Mesenchymal stem cell (in vitro differentiated cells and primary cell): ENCODE results near the gene VIPR2.

Experiments
- DNase-seq: peaks from one replicate; pipeline ENCODE4 v3.0.0-alpha.2; 2013
- H2AFZ ChIP-seq: one replicate; pipeline ENCODE4 v1.6.1; 2013; ENCODE audit warnings: low read depth, mild to moderate bottlenecking, control low read depth, inconsistent platforms, low read length, moderate library complexity
- H2AK5ac ChIP-seq: 2 replicates; pipeline ENCODE4 v1.6.1; 2013; ENCODE audit warnings: low read length, moderate library complexity, mild to moderate bottlenecking, inconsistent platforms; ENCODE audit not compliant: severe bottlenecking
- H2BK120ac ChIP-seq: one replicate; pipeline ENCODE4 v1.6.1; 2013; ENCODE audit warnings: low read depth, mild to moderate bottlenecking, inconsistent platforms, low read length, moderate library complexity
- H2BK12ac ChIP-seq, 2 experiments: one replicate each; pipeline ENCODE4 v1.6.1; 2013; ENCODE audit warnings: inconsistent platforms in 2 of 2, low read length in 2 of 2, mild to moderate bottlenecking in 2 of 2, moderate library complexity in 2 of 2, control low read depth in 1 of 2
- H2BK15ac ChIP-seq: one replicate; pipeline ENCODE4 v1.6.1; 2013; ENCODE audit warnings: mild to moderate bottlenecking, low read depth, inconsistent platforms; ENCODE audit not compliant: poor library complexity, severe bottlenecking
- H2BK5ac ChIP-seq: 2 replicates; pipeline ENCODE4 v1.6.1; 2013; ENCODE audit warnings: low read depth, mild to moderate bottlenecking, low read length, control low read depth, inconsistent platforms; ENCODE audit not compliant: poor library complexity, severe bottlenecking
- H3K14ac ChIP-seq, 2 experiments: one replicate each; pipeline ENCODE4 v1.6.1; 2013; ENCODE audit warnings: inconsistent platforms in 2 of 2, low read length in 2 of 2, control low read depth in 1 of 2, mild to moderate bottlenecking in 1 of 2, moderate library complexity in 1 of 2
- H3K18ac ChIP-seq, 2 experiments: one replicate each; pipeline ENCODE4 v1.6.1; 2013; ENCODE audit warnings: inconsistent platforms in 2 of 2, low read length in 2 of 2, control low read depth in 1 of 2, low read depth in 1 of 2, mild to moderate bottlenecking in 1 of 2
- H3K23ac ChIP-seq, 2 experiments: one replicate each; pipeline ENCODE4 v1.6.1; 2013; ENCODE audit warnings: inconsistent platforms in 2 of 2, low read length in 2 of 2, mild to moderate bottlenecking in 2 of 2, moderate library complexity in 2 of 2, control low read depth in 1 of 2
- H3K27ac ChIP-seq: 2 replicates; pipeline ENCODE4 v1.5.1; 2013; ENCODE audit warnings: mild to moderate bottlenecking, moderate library complexity, low read length, control low read depth, inconsistent platforms; ENCODE audit not compliant: poor library complexity, severe bottlenecking
- H3K27me3 ChIP-seq, 2 experiments: 2 replicates each; pipeline versions ENCODE4 v1.6.1 to v1.7.0; 2013; ENCODE audit warnings: low read length in 2 of 2, mild to moderate bottlenecking in 2 of 2, moderate library complexity in 2 of 2, control low read depth in 1 of 2, inconsistent platforms in 1 of 2; ENCODE audit not compliant: control insufficient read depth in 1 of 2, insufficient read depth in 1 of 2
- H3K36me3 ChIP-seq, 2 experiments: 2 replicates each; pipeline versions ENCODE4 v1.6.1 to v1.7.0; 2013; ENCODE audit warnings: low read length in 2 of 2, control low read depth in 1 of 2, inconsistent platforms in 1 of 2, low read depth in 1 of 2, mild to moderate bottlenecking in 1 of 2; ENCODE audit not compliant: insufficient read depth in 2 of 2, control insufficient read depth in 1 of 2
- H3K4ac ChIP-seq, 2 experiments: one replicate each; pipeline ENCODE4 v1.6.1; 2013; ENCODE audit warnings: inconsistent platforms in 2 of 2, low read length in 2 of 2, mild to moderate bottlenecking in 2 of 2, moderate library complexity in 2 of 2, control low read depth in 1 of 2, low read depth in 1 of 2
- H3K4me1 ChIP-seq: 2 replicates; pipeline ENCODE4 v1.6.1; 2013; ENCODE audit warnings: low read depth, low read length, control low read depth; ENCODE audit not compliant: control insufficient read depth, insufficient read depth
- H3K4me2 ChIP-seq: 2 replicates; pipeline ENCODE4 v1.6.1; 2013; ENCODE audit warnings: low read length, mild to moderate bottlenecking, inconsistent platforms; ENCODE audit not compliant: poor library complexity, severe bottlenecking
- H3K4me3 ChIP-seq, 2 experiments: 2 replicates each; pipeline versions ENCODE4 v1.5.1 to v1.7.0; 2013; ENCODE audit warnings: low read length in 2 of 2, mild to moderate bottlenecking in 2 of 2, control low read depth in 1 of 2, low read depth in 1 of 2; ENCODE audit not compliant: insufficient read depth in 1 of 2
- H3K79me1 ChIP-seq: replicated peaks from 2 replicates; pipeline ENCODE4 v1.6.1; 2013; ENCODE audit warnings: mild to moderate bottlenecking, control low read depth, low read length, inconsistent platforms; ENCODE audit not compliant: poor library complexity, severe bottlenecking
- H3K9ac ChIP-seq: 2 replicates; pipeline ENCODE4 v1.7.0; 2013; ENCODE audit warnings: mild to moderate bottlenecking, low read length, moderate library complexity
- H3K9me3 ChIP-seq: 2 replicates; pipeline ENCODE4 v1.7.0; 2013; ENCODE audit warnings: mild to moderate bottlenecking, low read length; ENCODE audit not compliant: control insufficient read depth
- H4K8ac ChIP-seq: one replicate; pipeline ENCODE4 v1.6.1; 2013; ENCODE audit warnings: inconsistent platforms, mild to moderate bottlenecking, low read length, moderate library complexity
- H4K91ac ChIP-seq: one replicate; pipeline ENCODE4 v1.6.1; 2013; ENCODE audit warnings: mild to moderate bottlenecking, low read length, inconsistent platforms
- WGBS: methylation state at CpG from one replicate; pipeline ENCODE4 v1.1.7; 2013; ENCODE audit warnings: mixed read lengths; 5-methylcytosine and 5-hydroxymethylcytosine counted together

VIPR2 gene

DNA sequence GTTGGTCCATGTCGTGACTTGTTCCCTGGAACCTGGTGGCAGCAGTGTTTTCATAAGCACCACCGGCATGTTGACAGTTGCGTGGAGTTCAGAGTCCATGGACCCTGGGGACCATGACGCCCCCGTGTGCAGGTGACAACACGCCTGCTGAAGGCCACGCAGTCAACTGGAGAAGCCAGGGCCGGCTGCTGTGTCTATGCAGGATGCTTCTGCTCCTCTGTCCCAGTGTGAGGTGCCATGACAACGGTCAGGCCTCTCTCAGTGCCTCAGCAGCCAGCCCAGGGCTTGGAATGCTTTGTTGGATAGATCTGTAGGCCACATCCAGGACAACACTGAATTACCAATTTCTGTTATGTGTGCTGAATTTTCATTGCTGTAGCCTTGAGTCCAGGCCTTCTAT, 10.7 kb upstream of the VIPR2 start:
- Histone ChIP-seq H3K4me3 (no peak overlapping the region), H2BK15ac (no peak overlapping the region), H3K79me1 (no peaks in the 10 kb centered on the region), H3K36me3 (no peaks in the 10 kb centered on the region), H3K27me3 (peaks cover 0 to 5% of the 10 kb centered on the region in 2 experiments), H2BK12ac (no peak overlapping the region), H2AK5ac (no peak overlapping the region), H3K23ac (no peak overlapping the region), H3K9ac (no peak overlapping the region), H3K14ac (no peak overlapping the region), H3K4ac (no peak overlapping the region), H2AFZ (no peak overlapping the region), H3K4me1 (no peaks in the 10 kb centered on the region), H3K9me3 (no peaks in the 10 kb centered on the region), H2BK5ac (no peak overlapping the region), H3K18ac (no peak overlapping the region), H3K27ac (no peak overlapping the region), H4K8ac (no peak overlapping the region), H2BK120ac (no peak overlapping the region), H4K91ac (no peak overlapping the region), H3K4me2 (no peak overlapping the region)
- DNase-seq: no peak
- 66% methylated on average over 9 of the region's 9 CpGs for WGBS

DNA sequence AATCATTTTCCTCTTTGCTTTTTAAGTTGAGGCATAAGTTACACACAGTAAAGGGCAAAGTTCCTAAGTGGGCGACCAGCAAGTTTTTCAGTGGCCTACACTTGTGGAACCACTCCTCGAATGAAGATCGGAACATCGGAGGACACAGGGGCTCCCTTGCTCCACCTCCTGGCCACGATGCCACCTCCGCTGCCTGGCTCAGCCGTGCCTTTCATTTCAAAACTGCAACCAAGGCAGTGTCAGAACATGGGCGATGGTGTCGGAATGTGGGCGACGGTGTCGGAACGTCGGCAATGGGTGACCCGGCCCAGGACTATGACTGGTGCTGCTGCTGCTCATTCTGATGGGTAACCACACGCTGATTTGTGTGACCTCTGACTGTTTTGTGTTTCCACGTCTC, 9.6 kb upstream of the VIPR2 start:
- Histone ChIP-seq H3K9me3 (no peaks in the 10 kb centered on the region), H3K36me3 (no peaks in the 10 kb centered on the region), H3K4me2 (no peak overlapping the region), H3K4ac (no peak overlapping the region), H2BK120ac (no peak overlapping the region), H2AK5ac (no peak overlapping the region), H3K9ac (no peak overlapping the region), H3K14ac (no peak overlapping the region), H3K27me3 (peaks cover 0 to 5% of the 10 kb centered on the region in 2 experiments), H4K8ac (no peak overlapping the region), H2BK5ac (no peak overlapping the region), H4K91ac (no peak overlapping the region), H3K18ac (no peak overlapping the region), H3K79me1 (no peaks in the 10 kb centered on the region), H3K4me3 (no peak overlapping the region), H3K27ac (no peak overlapping the region), H3K4me1 (no peaks in the 10 kb centered on the region), H3K23ac (no peak overlapping the region), H2BK12ac (no peak overlapping the region), H2AFZ (no peak overlapping the region), H2BK15ac (no peak overlapping the region)
- no peak for DNase-seq
- 81% methylated on average over 17 of the region's 17 CpGs for WGBS

DNA sequence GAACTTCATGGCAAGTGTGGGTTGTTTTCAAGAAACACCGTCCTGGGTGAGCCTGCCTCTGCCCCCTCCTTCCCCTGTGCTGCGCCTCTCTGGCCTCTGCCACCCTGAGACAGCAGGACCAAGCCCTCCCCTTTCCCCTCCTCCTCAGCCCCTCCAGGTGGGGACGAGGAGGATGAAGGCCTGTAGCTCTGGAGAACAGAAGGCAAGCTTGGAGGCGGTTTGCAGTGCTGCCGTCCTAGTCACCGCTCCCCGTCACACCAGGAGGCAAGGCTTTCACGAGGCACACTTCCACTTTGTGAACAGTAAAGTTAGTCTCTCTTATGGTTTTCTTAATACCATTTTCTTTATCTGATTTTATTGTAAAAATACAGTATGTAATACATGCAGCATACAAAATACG, 8.8 kb upstream of the VIPR2 start:
- H3K9me3 ChIP-seq: no peaks in the 10 kb centered on the region
- H3K9ac ChIP-seq: no peak overlapping the region
- no peak for DNase-seq
- H3K14ac ChIP-seq: no peak overlapping the region
- no peak overlapping the region for H3K4ac ChIP-seq
- no peak overlapping the region for H3K4me3 ChIP-seq
- H3K27ac ChIP-seq: no peak overlapping the region
- H2BK5ac ChIP-seq: no peak overlapping the region
- no peak overlapping the region for H2BK15ac ChIP-seq
- H3K18ac ChIP-seq: no peak overlapping the region
- H3K79me1 ChIP-seq: no peaks in the 10 kb centered on the region
- H3K36me3 ChIP-seq: no peaks in the 10 kb centered on the region
- no peak overlapping the region for H2BK120ac ChIP-seq
- WGBS: 90% methylated on average over 1 of the region's 9 CpGs
- no peak overlapping the region for H2AFZ ChIP-seq
- no peak overlapping the region for H4K8ac ChIP-seq
- H3K23ac ChIP-seq: no peak overlapping the region
- H4K91ac ChIP-seq: no peak overlapping the region
- no peak overlapping the region for H3K4me2 ChIP-seq
- no peak overlapping the region for H2AK5ac ChIP-seq
- H3K4me1 ChIP-seq: no peaks in the 10 kb centered on the region
- H3K27me3 ChIP-seq: peaks cover 0 to 5% of the 10 kb centered on the region in 2 experiments
- H2BK12ac ChIP-seq: no peak overlapping the region

DNA sequence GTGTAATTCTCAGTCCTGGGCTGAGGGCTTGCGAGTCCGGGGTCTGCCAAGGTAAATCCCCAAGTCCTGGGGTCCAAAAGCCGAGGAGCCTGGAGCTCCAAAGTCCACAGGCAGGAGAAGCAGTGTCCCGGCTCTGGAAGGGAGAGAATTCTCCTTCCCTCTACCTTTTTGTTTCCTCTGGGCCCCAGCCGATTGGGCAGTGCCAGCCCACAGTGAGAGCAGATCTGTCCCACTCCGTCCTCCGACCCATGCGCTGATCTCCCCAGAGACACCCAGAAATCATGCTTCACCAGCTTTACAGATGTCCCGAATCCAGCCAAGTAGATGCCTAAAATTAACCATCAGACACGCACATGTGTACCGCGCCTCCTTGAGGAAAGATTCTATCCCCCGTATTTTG, 8.1 kb upstream of the VIPR2 start:
- H3K4me3 ChIP-seq: no peak overlapping the region
- H2BK5ac ChIP-seq: no peak overlapping the region
- H3K4ac ChIP-seq: no peak overlapping the region
- H3K27ac ChIP-seq: no peak overlapping the region
- peaks cover 0 to 9% of the 10 kb centered on the region in 2 experiments for H3K27me3 ChIP-seq
- DNase-seq: no peak
- no peak overlapping the region for H3K9ac ChIP-seq
- H3K4me2 ChIP-seq: no peak overlapping the region
- no peak overlapping the region for H3K18ac ChIP-seq
- no peaks in the 10 kb centered on the region for H3K79me1 ChIP-seq
- H3K14ac ChIP-seq: no peak overlapping the region
- no peaks in the 10 kb centered on the region for H3K4me1 ChIP-seq
- no peak overlapping the region for H2AFZ ChIP-seq
- 86% methylated on average over 13 of the region's 13 CpGs for WGBS
- no peak overlapping the region for H2AK5ac ChIP-seq
- no peaks in the 10 kb centered on the region for H3K36me3 ChIP-seq
- H4K91ac ChIP-seq: no peak overlapping the region
- no peak overlapping the region for H2BK120ac ChIP-seq
- no peak overlapping the region for H4K8ac ChIP-seq
- no peak overlapping the region for H2BK15ac ChIP-seq
- H2BK12ac ChIP-seq: no peak overlapping the region
- H3K9me3 ChIP-seq: no peaks in the 10 kb centered on the region
- no peak overlapping the region for H3K23ac ChIP-seq
